Measurements from ENCODE around the gene BMP4. TPM values are rescaled to one million over a fixed set of nuclear protein-coding genes. Genes with fewer than 3 reads are reported as not detected.

The BMP4 gene
- total and polyA plus RNA-seq, 2 of the 13 experiments (the other 11 are each of a cell fraction or from before 2014, with no cell fraction given) = 56.4 to 169 TPM

- peak; percentile 89 for TF ChIP-seq AGO2 (optimal IDR thresholded peaks at IDR 0.05; ENCODE audit: low read depth, low read length)
- TF ChIP-seq, protein P1, sequence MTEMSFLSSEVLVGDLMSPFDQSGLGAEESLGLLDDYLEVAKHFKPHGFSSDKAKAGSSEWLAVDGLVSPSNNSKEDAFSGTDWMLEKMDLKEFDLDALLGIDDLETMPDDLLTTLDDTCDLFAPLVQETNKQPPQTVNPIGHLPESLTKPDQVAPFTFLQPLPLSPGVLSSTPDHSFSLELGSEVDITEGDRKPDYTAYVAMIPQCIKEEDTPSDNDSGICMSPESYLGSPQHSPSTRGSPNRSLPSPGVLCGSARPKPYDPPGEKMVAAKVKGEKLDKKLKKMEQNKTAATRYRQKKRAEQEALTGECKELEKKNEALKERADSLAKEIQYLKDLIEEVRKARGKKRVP (CRISPR knock-in tag; IDR thresholded peaks at IDR 0.05) = 0 out of 4 replicates have a peak, but pooled peaks of 1 of the 2 experiments have one; percentile 7
- TF ChIP-seq ZNF570 (CRISPR knock-in tag; IDR thresholded peaks at IDR 0.05; ENCODE audit: borderline replicate concordance) = no peak
- no peak for TF ChIP-seq SOX5 (CRISPR knock-in tag; IDR thresholded peaks at IDR 0.05; ENCODE audit: borderline replicate concordance)
- no peak for TF ChIP-seq RBM39 (IDR thresholded peaks at IDR 0.05; ENCODE audit: low read depth, low read length, poor library complexity, severe bottlenecking)
- peak; percentile 41; the same call in 1 of the 2 replicates for TF ChIP-seq ZNF768 (CRISPR knock-in tag; IDR thresholded peaks at IDR 0.05)
- TF ChIP-seq ZNF138 (CRISPR knock-in tag; IDR thresholded peaks at IDR 0.05; ENCODE audit: low read depth) = 0 out of 2 replicates have a peak, but pooled peaks have one; percentile 8
- peak; percentile 57; the same call in 1 of the 2 replicates for TF ChIP-seq ZNF430 (CRISPR knock-in tag; IDR thresholded peaks at IDR 0.05)
- peak; percentile 24; the same call in 1 of the 2 replicates for TF ChIP-seq GABPB1 (CRISPR knock-in tag; IDR thresholded peaks at IDR 0.05)
- TF ChIP-seq ADNP (CRISPR knock-in tag; IDR thresholded peaks at IDR 0.05) = no peak
- no peak for TF ChIP-seq MEF2D (CRISPR knock-in tag; IDR thresholded peaks at IDR 0.05)
- TF ChIP-seq SMYD3 (CRISPR knock-in tag; IDR thresholded peaks at IDR 0.05) = no peak
- no peak for TF ChIP-seq ZNF235 (CRISPR knock-in tag; IDR thresholded peaks at IDR 0.05; ENCODE audit: borderline replicate concordance)
- TF ChIP-seq, protein P2, sequence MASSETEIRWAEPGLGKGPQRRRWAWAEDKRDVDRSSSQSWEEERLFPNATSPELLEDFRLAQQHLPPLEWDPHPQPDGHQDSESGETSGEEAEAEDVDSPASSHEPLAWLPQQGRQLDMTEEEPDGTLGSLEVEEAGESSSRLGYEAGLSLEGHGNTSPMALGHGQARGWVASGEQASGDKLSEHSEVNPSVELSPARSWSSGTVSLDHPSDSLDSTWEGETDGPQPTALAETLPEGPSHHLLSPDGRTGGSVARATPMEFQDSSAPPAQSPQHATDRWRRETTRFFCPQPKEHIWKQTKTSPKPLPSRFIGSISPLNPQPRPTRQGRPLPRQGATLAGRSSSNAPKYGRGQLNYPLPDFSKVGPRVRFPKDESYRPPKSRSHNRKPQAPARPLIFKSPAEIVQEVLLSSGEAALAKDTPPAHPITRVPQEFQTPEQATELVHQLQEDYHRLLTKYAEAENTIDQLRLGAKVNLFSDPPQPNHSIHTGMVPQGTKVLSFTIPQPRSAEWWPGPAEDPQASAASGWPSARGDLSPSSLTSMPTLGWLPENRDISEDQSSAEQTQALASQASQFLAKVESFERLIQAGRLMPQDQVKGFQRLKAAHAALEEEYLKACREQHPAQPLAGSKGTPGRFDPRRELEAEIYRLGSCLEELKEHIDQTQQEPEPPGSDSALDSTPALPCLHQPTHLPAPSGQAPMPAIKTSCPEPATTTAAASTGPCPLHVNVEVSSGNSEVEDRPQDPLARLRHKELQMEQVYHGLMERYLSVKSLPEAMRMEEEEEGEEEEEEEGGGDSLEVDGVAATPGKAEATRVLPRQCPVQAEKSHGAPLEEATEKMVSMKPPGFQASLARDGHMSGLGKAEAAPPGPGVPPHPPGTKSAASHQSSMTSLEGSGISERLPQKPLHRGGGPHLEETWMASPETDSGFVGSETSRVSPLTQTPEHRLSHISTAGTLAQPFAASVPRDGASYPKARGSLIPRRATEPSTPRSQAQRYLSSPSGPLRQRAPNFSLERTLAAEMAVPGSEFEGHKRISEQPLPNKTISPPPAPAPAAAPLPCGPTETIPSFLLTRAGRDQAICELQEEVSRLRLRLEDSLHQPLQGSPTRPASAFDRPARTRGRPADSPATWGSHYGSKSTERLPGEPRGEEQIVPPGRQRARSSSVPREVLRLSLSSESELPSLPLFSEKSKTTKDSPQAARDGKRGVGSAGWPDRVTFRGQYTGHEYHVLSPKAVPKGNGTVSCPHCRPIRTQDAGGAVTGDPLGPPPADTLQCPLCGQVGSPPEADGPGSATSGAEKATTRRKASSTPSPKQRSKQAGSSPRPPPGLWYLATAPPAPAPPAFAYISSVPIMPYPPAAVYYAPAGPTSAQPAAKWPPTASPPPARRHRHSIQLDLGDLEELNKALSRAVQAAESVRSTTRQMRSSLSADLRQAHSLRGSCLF (CRISPR knock-in tag; IDR thresholded peaks at IDR 0.05; ENCODE audit: borderline replicate concordance) = no peak
- TF ChIP-seq, protein P3, sequence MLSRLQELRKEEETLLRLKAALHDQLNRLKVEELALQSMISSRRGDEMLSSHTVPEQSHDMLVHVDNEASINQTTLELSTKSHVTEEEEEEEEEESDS (CRISPR knock-in tag; IDR thresholded peaks at IDR 0.05; ENCODE audit: borderline replicate concordance) = no peak
- TF ChIP-seq, protein P4, sequence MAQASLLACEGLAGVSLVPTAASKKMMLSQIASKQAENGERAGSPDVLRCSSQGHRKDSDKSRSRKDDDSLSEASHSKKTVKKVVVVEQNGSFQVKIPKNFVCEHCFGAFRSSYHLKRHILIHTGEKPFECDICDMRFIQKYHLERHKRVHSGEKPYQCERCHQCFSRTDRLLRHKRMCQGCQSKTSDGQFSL (CRISPR knock-in tag; IDR thresholded peaks at IDR 0.05) = no peak
- no peak for TF ChIP-seq MYPOP (CRISPR knock-in tag; IDR thresholded peaks at IDR 0.05)
- peak; percentile 78; the same call in 1 of the 2 replicates for TF ChIP-seq MLLT10 (CRISPR knock-in tag; IDR thresholded peaks at IDR 0.05)
These were observed 776 bp downstream of the BMP4 start (continued) for GRCh38 chr14:53955671-53956426.

All from HepG2 (cell line).